ENCODE data around the gene GPR161.

Gene GPR161

GRCh38 chr1:168112673-168113305, 23.9 kb downstream of the GPR161 start:
- DNase-seq (ENCODE audit: low read depth in 2 of 3, low spot score in 2 of 3) = peak in 2 of 3 experiments; percentile 17 to 50

DNA sequence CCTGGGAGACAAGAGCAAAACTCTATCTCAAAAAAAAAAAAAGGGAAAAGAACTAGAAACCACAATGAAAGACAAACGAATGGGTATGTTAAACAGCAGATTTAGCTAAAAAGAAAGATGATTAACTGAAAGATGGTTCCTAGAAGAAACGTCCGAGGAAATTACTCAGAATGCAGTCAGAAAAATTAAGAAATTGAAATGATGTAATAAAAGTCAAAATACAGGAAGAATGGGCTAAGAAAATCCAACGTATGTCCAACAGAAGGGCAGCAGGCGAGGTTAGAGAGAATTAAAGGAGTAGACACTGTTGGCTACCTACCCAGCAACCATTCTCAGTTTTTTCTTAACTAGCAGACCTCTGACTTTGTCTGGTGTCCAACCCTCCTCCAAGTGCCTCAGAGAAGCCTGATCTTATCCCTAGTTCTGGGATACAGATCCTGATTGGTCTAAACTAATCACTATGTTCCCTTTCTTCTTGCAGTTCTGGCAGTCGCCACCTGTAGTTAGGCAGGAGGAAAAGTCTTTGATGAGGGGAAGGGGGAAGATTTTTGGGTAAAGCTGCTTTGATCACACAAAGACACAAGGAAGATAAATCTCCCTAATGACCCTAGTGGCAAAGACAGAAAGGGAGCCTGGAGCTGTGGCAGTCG, 25.7 kb downstream of the GPR161 start:
- no peak for DNase-seq (ENCODE audit: low read depth in 2 of 3, low spot score in 2 of 3)

- no peak for DNase-seq (ENCODE audit: low read depth in 2 of 3, low spot score in 2 of 3)
These were observed 30.5 kb downstream of the GPR161 start for GRCh38 chr1:168106274-168106673.

- DNase-seq (ENCODE audit: low read depth in 2 of 3, low spot score in 2 of 3) = no peak
These were observed 30.9 kb downstream of the GPR161 start for GRCh38 chr1:168105846-168106245.

GRCh38 chr1:168104535-168104934, 32.2 kb downstream of the GPR161 start:
- DNase-seq (ENCODE audit: low read depth in 2 of 3, low spot score in 2 of 3) = no peak

DNA sequence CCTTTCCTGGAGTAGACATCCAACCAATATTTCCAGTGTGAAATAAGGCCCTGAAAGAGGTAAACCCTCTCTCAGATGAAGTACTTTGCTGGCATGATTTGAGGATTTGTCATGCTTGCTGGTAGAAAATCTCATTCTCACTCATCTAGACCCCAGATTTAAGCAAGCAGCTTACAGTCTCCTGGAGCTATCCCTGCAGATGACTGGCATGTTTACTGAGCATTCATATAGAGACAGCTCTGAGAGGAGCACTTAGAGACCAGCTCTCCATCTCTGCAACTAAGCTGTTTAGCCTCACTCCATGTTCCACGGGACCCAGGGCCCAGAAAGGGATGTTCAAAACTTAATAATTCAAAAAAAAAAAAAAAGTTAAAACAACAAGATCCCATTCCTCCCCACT, 34.2 kb downstream of the GPR161 start:
- no peak for DNase-seq (ENCODE audit: low read depth in 2 of 3, low spot score in 2 of 3)

DNA sequence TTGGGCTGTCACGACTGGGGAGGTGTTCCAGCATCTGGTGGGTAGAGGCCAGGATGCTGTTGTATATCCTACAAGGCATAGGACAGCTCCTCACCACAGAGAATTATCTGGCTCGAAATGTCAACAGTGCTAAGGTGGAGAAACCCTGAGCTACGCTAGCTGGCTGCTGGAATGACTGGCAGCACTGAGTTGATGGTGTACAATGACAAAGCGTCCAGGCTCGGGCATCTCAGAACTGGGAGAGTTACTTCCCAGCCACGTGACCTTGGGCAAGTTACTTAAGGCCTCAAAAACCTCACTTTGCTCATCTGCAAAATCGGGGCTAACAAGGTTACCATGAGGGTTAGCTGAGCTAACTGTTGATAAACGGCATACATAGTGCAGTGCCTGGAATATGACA, 35.4 kb downstream of the GPR161 start:
- no peak for DNase-seq (ENCODE audit: low read depth in 2 of 3, low spot score in 2 of 3)

GRCh38 chr1:168100315-168101002, 36.3 kb downstream of the GPR161 start:
- no peak for DNase-seq (ENCODE audit: low read depth in 2 of 3, low spot score in 2 of 3)

DNA sequence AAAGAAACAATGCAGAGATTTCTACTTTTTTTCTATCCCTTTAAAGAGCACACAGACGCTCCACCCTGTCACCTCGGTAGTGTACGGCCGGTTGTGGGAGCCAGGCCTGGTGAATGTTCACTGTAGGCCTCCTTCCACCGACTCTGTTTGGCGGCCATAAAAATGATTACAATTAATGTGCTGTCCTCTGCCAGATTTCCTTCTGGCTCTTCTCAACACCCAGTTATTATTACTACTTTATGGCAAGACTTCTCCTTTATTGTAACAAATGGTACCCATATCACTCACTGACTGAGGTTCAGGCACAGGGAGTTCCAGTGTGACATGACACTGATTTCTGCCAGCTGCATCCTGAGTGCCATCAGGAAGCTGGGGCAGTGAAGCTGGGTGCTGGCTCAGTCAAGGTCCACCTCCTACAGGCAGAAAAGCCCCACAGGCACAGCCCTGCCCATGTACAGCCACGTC, 37.4 kb downstream of the GPR161 start:
- DNase-seq (ENCODE audit: low read depth in 2 of 3, low spot score in 2 of 3) = no peak

DNA sequence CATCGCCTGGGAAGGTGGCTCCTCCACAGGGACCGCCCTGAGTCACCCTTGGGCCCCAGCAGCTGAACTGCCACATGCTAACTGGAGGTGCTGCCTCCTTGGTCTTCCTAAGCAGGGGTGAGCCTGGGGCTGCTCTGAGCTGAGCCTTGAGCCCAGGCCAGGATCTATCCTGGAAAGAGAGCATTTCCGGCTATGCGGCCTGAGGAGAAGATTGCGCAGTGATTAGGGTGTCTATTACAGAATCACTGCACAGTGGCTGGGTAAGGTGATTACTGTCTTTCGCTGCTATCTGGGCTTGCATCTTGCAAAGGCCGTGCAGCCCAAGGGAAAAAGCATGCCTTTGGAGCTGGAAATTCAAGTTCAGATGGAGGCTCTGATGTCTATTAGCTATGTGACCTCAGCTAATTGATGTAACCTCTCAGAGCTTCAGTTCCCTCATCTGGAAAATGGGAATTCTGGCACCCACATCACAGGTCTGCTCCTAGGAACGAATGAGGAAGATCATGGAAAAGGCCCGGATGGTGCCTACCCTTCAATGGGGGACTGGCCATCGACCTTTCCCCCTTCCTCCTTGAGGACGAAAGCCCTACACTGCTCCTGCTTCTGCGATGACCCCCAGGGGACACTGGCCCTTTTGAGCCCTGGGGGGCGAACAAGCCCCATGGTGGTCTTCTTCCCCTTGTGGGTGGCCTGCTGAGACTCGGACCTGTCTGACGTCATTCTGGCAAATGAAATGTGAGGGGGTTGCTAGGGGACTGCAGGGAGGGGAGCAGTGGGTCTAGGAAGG, 38.0 kb downstream of the GPR161 start:
- no peak for DNase-seq (ENCODE audit: low read depth in 2 of 3, low spot score in 2 of 3)

DNA sequence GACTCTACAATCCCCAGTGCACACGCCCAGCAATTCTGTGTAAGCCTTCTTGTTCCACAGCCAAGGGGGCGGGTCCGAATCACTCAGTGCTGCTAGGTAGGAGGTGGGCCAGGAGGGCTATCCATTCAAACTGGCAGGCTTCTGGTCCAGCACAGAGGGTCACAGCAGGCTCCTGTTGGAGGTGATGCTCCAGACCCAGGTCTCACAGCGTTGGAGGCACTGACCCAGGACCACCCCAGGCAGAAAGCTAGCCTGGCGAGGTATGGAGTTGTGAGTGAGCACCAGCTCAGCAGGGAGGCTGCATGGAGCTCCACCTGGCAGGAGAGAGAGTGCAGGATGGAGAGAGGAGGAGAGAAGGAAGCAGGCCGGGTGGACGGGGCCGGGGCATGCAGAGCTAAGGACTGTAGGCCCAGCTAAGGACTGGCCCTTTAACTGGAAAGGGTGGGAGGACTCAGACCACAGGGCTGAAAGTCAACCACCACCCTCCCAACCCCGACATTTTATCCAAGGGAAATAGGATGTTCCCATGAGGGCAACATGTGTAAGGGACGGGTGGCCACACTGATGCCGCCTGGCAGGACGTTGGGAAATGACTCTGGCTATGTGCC, 38.7 kb downstream of the GPR161 start:
- DNase-seq (ENCODE audit: low read depth in 2 of 3, low spot score in 2 of 3) = no peak

- DNase-seq (ENCODE audit: low read depth in 2 of 3, low spot score in 2 of 3) = no peak
These were observed 40.2 kb downstream of the GPR161 start for GRCh38 chr1:168096296-168097165.

DNA sequence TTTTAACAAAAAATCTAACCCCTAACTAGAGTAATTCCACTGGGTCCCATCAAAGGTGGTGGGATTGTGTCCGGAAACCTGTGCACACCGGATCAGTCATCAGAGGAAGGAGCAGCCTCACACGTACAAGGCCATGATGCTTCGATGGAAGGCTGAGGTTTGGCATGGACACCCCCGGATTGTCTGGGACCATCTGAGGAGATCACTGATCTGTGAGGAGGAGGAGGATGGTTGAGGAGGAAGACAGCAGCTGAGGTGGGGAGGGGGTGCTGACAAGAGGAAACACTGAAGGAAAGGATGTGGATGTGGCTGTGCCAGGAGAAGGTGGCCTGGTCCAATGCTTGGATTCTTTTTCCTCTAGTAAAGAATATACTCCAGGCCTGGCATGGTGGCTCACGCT, 41.3 kb downstream of the GPR161 start:
- DNase-seq (ENCODE audit: low read depth in 2 of 3, low spot score in 2 of 3) = no peak

DNA sequence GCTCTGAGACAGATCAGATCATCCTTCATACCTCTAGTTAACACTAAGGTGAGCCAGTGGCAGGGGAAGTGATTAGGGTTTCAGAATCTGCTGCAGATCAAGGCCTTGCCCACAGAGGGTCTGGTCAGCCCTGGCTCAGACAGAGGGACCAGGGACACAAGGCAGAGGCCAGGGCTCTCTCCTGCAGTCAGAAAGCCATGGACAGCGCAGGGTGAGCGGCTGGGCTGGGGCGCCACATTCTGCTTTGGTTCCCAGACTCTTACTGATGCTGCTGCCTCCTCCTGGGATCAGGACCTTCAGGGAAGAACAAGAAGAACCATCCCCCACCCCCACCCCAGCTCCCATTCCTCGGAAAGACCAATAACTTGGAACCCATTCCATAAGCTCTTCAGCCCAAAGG, 43.1 kb downstream of the GPR161 start:
- DNase-seq (ENCODE audit: low read depth in 2 of 3, low spot score in 2 of 3) = no peak

DNA sequence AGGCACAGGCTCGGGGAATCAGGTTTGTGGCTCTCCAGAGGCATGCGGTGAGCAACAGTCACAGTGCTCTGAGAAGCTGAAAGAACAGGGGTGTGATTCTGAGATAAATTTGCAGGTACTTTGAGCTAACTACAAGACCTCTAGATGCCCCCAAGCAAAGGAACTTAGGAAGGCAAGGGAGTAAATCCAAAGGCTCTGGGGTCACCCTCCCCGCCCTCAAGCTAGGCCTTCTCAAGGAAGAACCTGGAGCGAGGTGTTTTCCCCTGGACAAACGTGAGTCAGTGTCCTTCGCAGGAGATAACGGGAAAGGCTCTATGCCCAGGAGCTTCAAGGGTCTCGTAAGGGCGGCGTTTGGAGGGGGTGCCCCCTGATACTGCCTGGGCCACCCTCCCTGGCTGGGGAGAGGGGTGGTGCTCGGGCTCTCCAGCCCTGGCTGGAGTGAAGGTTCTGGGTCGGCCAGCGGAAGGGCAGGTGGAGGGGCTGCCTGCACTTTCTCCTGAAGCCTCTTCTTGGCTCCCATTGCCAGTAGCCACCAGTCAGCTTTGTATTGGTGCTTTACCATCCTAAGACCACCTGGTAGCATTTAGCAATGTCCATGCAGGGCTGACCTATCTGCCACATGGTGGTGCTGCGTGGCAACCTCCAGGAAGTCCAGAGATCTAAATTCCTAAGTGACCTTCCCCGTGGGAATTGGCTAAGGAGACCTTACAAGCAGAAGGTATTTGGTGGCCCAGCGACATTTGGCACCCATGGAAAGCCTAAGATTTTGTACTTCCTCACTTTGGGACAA, 44.0 kb downstream of the GPR161 start:
- DNase-seq (ENCODE audit: low read depth in 2 of 3, low spot score in 2 of 3) = no peak

- no peak for DNase-seq (ENCODE audit: low read depth in 2 of 3, low spot score in 2 of 3)
These were observed 44.8 kb downstream of the GPR161 start for GRCh38 chr1:168091720-168092550.

- DNase-seq (ENCODE audit: low read depth in 2 of 3, low spot score in 2 of 3) = no peak
These were observed 45.7 kb downstream of the GPR161 start for GRCh38 chr1:168091063-168091462.

DNA sequence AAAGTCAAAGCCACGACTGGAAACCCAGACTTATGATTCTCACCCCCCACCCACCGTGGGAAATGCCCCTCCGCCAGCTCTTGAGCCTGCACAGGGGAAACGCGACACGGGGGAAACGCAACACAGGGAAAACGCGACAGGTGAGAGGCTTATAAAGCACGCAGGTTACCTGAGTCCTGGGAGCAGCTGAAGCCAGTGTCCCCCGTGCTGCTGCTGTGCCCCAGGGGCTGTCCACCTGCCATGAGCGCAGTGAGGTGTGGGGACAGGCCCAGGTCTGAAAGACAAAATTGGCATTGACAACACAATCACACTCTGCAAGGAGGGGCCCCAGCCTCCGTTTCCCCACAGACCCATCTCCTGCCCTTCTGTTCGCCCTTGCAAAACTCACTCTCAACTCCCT, 46.3 kb downstream of the GPR161 start:
- DNase-seq (ENCODE audit: low read depth in 2 of 3, low spot score in 2 of 3) = no peak

GRCh38 chr1:168089979-168090337, 46.8 kb downstream of the GPR161 start:
- no peak for DNase-seq (ENCODE audit: low read depth in 2 of 3, low spot score in 2 of 3)
